Natural killer cell treated with Interleukin-12 subunit alpha and Interleukin-12 subunit beta and Interleukin-15 and Interleukin-18, amount 100 ng/mL, for 72 hours (primary cell): ENCODE data around the gene FAM171A2. TPM values are rescaled to one million over a fixed set of nuclear protein-coding genes. Genes with fewer than 3 reads are reported as not detected.

Experiments
- ATAC-seq, 2 donors: fragments of 150-1000 bp; cut with Tn5 transposase in 1 of 2; sonication (Bioruptor Pico), chemical (Tn5 transposase) in 1 of 2; 2 replicates each; pipeline ENCODE4 v1.10.0; 2021
- DNase-seq: peaks from one replicate; pipeline ENCODE4 v3.0.0; 2022; ENCODE audit warnings: low spot score
- H3K27ac Mint-ChIP-seq, 2 donors: 1 replicate in 1 of 2; 2 replicates in 1 of 2; pipeline ENCODE4 v1.8.0; 2022; ENCODE audit warnings: mixed read lengths in 2 of 2, mild to moderate bottlenecking in 1 of 2, moderate library complexity in 1 of 2
- H3K27me3 Mint-ChIP-seq, 2 donors: 1 replicate in 1 of 2; 2 replicates in 1 of 2; pipeline ENCODE4 v1.8.0; 2022; ENCODE audit warnings: mixed read lengths in 2 of 2
- H3K36me3 Mint-ChIP-seq: one replicate; pipeline ENCODE4 v1.8.0; 2022; ENCODE audit warnings: mixed read lengths
- H3K4me1 Mint-ChIP-seq, 2 donors: 1 replicate in 1 of 2; 2 replicates in 1 of 2; pipeline ENCODE4 v1.8.0; 2022; ENCODE audit warnings: low read depth in 2 of 2, mixed read lengths in 2 of 2, mild to moderate bottlenecking in 1 of 2
- H3K4me3 Mint-ChIP-seq: one replicate; pipeline ENCODE4 v1.8.0; 2022; ENCODE audit warnings: mixed read lengths
- H3K9me3 Mint-ChIP-seq: 2 replicates; pipeline ENCODE4 v1.8.0; 2022; ENCODE audit warnings: mixed read lengths
- total RNA-seq, 2 donors: library from RNA; stranded (reverse); gene quantifications; one replicate each; pipeline ENCODE4 v1.2.3, GENCODE V29; 2022

Gene FAM171A2
- total RNA-seq, 2 donors from 2014 or later: 0.25 TPM; not detected in 1

- Mint-ChIP-seq H3K27ac (no peak overlapping the region), H3K4me3 (no peak overlapping the region), H3K9me3 (no peaks in the 10 kb centered on the region)
Measured at GRCh38 chr17:44361292-44362260, 2.1 kb downstream of the FAM171A2 start.

GRCh38 chr17:44360826-44361225 is 2.8 kb downstream of the FAM171A2 start:
- Mint-ChIP-seq H3K4me1 (no peaks in the 10 kb centered on the region), H3K27me3 (peaks cover 14 to 18% of the 10 kb centered on the region in 2 donors), H3K36me3 (no peaks in the 10 kb centered on the region), H3K9me3 (no peaks in the 10 kb centered on the region), H3K27ac (no peak overlapping the region), H3K4me3 (no peak overlapping the region)
- DNase-seq: peak; percentile 49
- no peak for ATAC-seq

More at GRCh38 chr17:44361292-44362260, 2.1 kb downstream of the FAM171A2 start:
- no peaks in the 10 kb centered on the region for H3K4me1 Mint-ChIP-seq
- H3K36me3 Mint-ChIP-seq: no peaks in the 10 kb centered on the region
- DNase-seq: peak; percentile 38
- peaks cover 18 to 26% of the 10 kb centered on the region in 2 donors for H3K27me3 Mint-ChIP-seq
- ATAC-seq: no peak

GRCh38 chr17:44360144-44360533 is 3.5 kb downstream of the FAM171A2 start:
- ATAC-seq: no peak
- no peaks in the 10 kb centered on the region for H3K4me1 Mint-ChIP-seq
- H3K9me3 Mint-ChIP-seq: no peaks in the 10 kb centered on the region
- H3K4me3 Mint-ChIP-seq: no peak overlapping the region
- H3K36me3 Mint-ChIP-seq: no peaks in the 10 kb centered on the region
- DNase-seq: peak; percentile 16
- no peak overlapping the region for H3K27ac Mint-ChIP-seq
- H3K27me3 Mint-ChIP-seq: peaks cover 10 to 15% of the 10 kb centered on the region in 2 donors

GRCh38 chr17:44359458-44360143 is 4.1 kb downstream of the FAM171A2 start:
- H3K4me3 Mint-ChIP-seq: no peak overlapping the region
- no peak overlapping the region for H3K27ac Mint-ChIP-seq
- peaks cover 8 to 11% of the 10 kb centered on the region in 2 donors for H3K27me3 Mint-ChIP-seq
- DNase-seq: peak; percentile 55
- no peaks in the 10 kb centered on the region for H3K9me3 Mint-ChIP-seq
- ATAC-seq: no peak
- no peaks in the 10 kb centered on the region for H3K4me1 Mint-ChIP-seq
- H3K36me3 Mint-ChIP-seq: no peaks in the 10 kb centered on the region

- H3K36me3 Mint-ChIP-seq: no peaks in the 10 kb centered on the region
- peaks cover 8 to 11% of the 10 kb centered on the region in 2 donors for H3K27me3 Mint-ChIP-seq
- no peak for ATAC-seq
- no peak overlapping the region for H3K4me3 Mint-ChIP-seq
- no peaks in the 10 kb centered on the region for H3K9me3 Mint-ChIP-seq
- no peak overlapping the region for H3K27ac Mint-ChIP-seq
- DNase-seq: no peak
- H3K4me1 Mint-ChIP-seq: no peaks in the 10 kb centered on the region
Measured at GRCh38 chr17:44359006-44359405, 4.6 kb downstream of the FAM171A2 start.

GRCh38 chr17:44358066-44358465 is 5.6 kb downstream of the FAM171A2 start:
- H3K36me3 Mint-ChIP-seq: no peaks in the 10 kb centered on the region
- DNase-seq (peak; percentile 35), ATAC-seq (no peak)
- H3K9me3 Mint-ChIP-seq: no peaks in the 10 kb centered on the region
- no peak overlapping the region for H3K4me3 Mint-ChIP-seq
- H3K27me3 Mint-ChIP-seq: peaks cover 8 to 11% of the 10 kb centered on the region in 2 donors
- no peak overlapping the region for H3K27ac Mint-ChIP-seq
- H3K4me1 Mint-ChIP-seq: peaks cover 0 to under 1% of the 10 kb centered on the region in 2 donors

- Mint-ChIP-seq H3K4me1 (peaks cover 0 to 3% of the 10 kb centered on the region in 2 donors), H3K36me3 (no peaks in the 10 kb centered on the region), H3K9me3 (no peaks in the 10 kb centered on the region), H3K4me3 (no peak overlapping the region), H3K27me3 (peaks cover 4 to 6% of the 10 kb centered on the region in 2 donors), H3K27ac (no peak overlapping the region)
- ATAC-seq: no peak
- peak; percentile 58 for DNase-seq
Measured at GRCh38 chr17:44356241-44356640, 7.4 kb downstream of the FAM171A2 start.

- H3K27me3 Mint-ChIP-seq: peaks cover 4 to 6% of the 10 kb centered on the region in 2 donors
- ATAC-seq: no peak
- peak; percentile 57 for DNase-seq
- H3K27ac Mint-ChIP-seq: no peak overlapping the region
- no peaks in the 10 kb centered on the region for H3K36me3 Mint-ChIP-seq
- no peak overlapping the region for H3K4me3 Mint-ChIP-seq
- H3K4me1 Mint-ChIP-seq: peaks cover 0 to 3% of the 10 kb centered on the region in 2 donors
- no peaks in the 10 kb centered on the region for H3K9me3 Mint-ChIP-seq
Measured at GRCh38 chr17:44355642-44356099, 8.0 kb downstream of the FAM171A2 start.

- no peaks in the 10 kb centered on the region for H3K27me3 Mint-ChIP-seq
- DNase-seq (peak; percentile 64), ATAC-seq (peak; percentile 17 to 52)
- no peaks in the 10 kb centered on the region for H3K9me3 Mint-ChIP-seq
- H3K36me3 Mint-ChIP-seq: no peaks in the 10 kb centered on the region
- H3K27ac Mint-ChIP-seq: no peak overlapping the region
- H3K4me3 Mint-ChIP-seq: no peak overlapping the region
- H3K4me1 Mint-ChIP-seq: peaks cover 0 to 3% of the 10 kb centered on the region in 2 donors
Measured at GRCh38 chr17:44354582-44355561, 8.8 kb downstream of the FAM171A2 start.

- peak; percentile 7 to 57 for ATAC-seq
Measured at GRCh38 chr17:44353672-44354331, 9.9 kb downstream of the FAM171A2 start.

GRCh38 chr17:44352828-44353671 is 10.6 kb downstream of the FAM171A2 start:
- no peak for ATAC-seq
- Mint-ChIP-seq H3K36me3 (no peaks in the 10 kb centered on the region), H3K4me3 (peak overlapping the region; percentile 71), H3K9me3 (no peaks in the 10 kb centered on the region), H3K27ac (no peak overlapping the region), H3K4me1 (peaks cover 9 to 11% of the 10 kb centered on the region in 2 donors), H3K27me3 (no peaks in the 10 kb centered on the region)
- DNase-seq: peak; percentile 54

More at GRCh38 chr17:44353672-44354331, 9.9 kb downstream of the FAM171A2 start:
- Mint-ChIP-seq H3K9me3 (no peaks in the 10 kb centered on the region), H3K36me3 (no peaks in the 10 kb centered on the region), H3K4me1 (peaks cover 2 to 4% of the 10 kb centered on the region in 2 donors), H3K27ac (no peak overlapping the region), H3K27me3 (no peaks in the 10 kb centered on the region), H3K4me3 (no peak overlapping the region)
- peak; percentile 60 for DNase-seq
